ENCODE data around the gene GJC1.

Gene GJC1

GRCh38 chr17:44766409-44767038 lies 63.6 kb downstream of the GJC1 start:
- in situ Hi-C loops (cut with MboI; ENCODE audit: low sequenced_read_pairs, unreplicated experiment), result no loop called here
- no peak for TF ChIP-seq CTCF (IDR thresholded peaks at IDR 0.05; ENCODE audit: borderline replicate concordance, control extremely low read depth, extremely low read depth, insufficient read depth, missing control alignments)
- DNase-seq (ENCODE audit: low spot score), result no peak

- DNase-seq (ENCODE audit: low spot score), result no peak
- TF ChIP-seq CTCF (IDR thresholded peaks at IDR 0.05; ENCODE audit: borderline replicate concordance, control extremely low read depth, extremely low read depth, insufficient read depth, missing control alignments), result no peak
- in situ Hi-C loops (cut with MboI; ENCODE audit: low sequenced_read_pairs, unreplicated experiment), result no loop called here
These were observed 64.1 kb downstream of the GJC1 start for GRCh38 chr17:44765965-44766364.

- in situ Hi-C loops (cut with MboI; ENCODE audit: low sequenced_read_pairs, unreplicated experiment), result no loop called here
- DNase-seq (ENCODE audit: low spot score), result no peak
- no peak for TF ChIP-seq CTCF (IDR thresholded peaks at IDR 0.05; ENCODE audit: borderline replicate concordance, control extremely low read depth, extremely low read depth, insufficient read depth, missing control alignments)
These were observed 66.9 kb downstream of the GJC1 start for GRCh38 chr17:44763170-44763569.

- in situ Hi-C loops (cut with MboI; ENCODE audit: low sequenced_read_pairs, unreplicated experiment), result no loop called here
- TF ChIP-seq CTCF (IDR thresholded peaks at IDR 0.05; ENCODE audit: borderline replicate concordance, control extremely low read depth, extremely low read depth, insufficient read depth, missing control alignments), result no peak
- no peak for DNase-seq (ENCODE audit: low spot score)
These were observed 67.9 kb downstream of the GJC1 start for GRCh38 chr17:44761932-44762810.

- in situ Hi-C loops (cut with MboI; ENCODE audit: low sequenced_read_pairs, unreplicated experiment), result no loop called here
- no peak for DNase-seq (ENCODE audit: low spot score)
- TF ChIP-seq CTCF (IDR thresholded peaks at IDR 0.05; ENCODE audit: borderline replicate concordance, control extremely low read depth, extremely low read depth, insufficient read depth, missing control alignments), result no peak
These were observed 69.4 kb downstream of the GJC1 start for GRCh38 chr17:44760474-44761308.

- no peak for DNase-seq (ENCODE audit: low spot score)
- in situ Hi-C loops (cut with MboI; ENCODE audit: low sequenced_read_pairs, unreplicated experiment), result no loop called here
- no peak for TF ChIP-seq CTCF (IDR thresholded peaks at IDR 0.05; ENCODE audit: borderline replicate concordance, control extremely low read depth, extremely low read depth, insufficient read depth, missing control alignments)
These were observed 70.2 kb downstream of the GJC1 start for GRCh38 chr17:44759916-44760243.

Data from GM13976 (cell line).